GM20431 (cell line): ENCODE results near the gene CHID1.

Source experiments
- in situ Hi-C: fragments of 300-500 bp; cut with MseI, MboI; formaldehyde crosslinking; loops from one replicate; pipeline ENCODE4 v1.15.0; 2020; ENCODE audit warnings: low sequenced_read_pairs; ENCODE audit not compliant: unreplicated experiment

CHID1 gene

GRCh38 chr11:854601-855329 lies 55.8 kb downstream of the CHID1 start:
- in situ Hi-C loops, result loop anchor here (10.0 kb wide), 1 partner anchor 200 kb away; no protein-coding TSS in a partner anchor

- in situ Hi-C loops, result loop anchor here (10.0 kb wide), 1 partner anchor 201 kb away; no protein-coding TSS in a partner anchor
Measured at GRCh38 chr11:853682-854448, 56.7 kb downstream of the CHID1 start.

GRCh38 chr11:852762-853161 lies 57.8 kb downstream of the CHID1 start:
- in situ Hi-C loops, result loop anchor here (10.0 kb wide), 1 partner anchor 202 kb away; no protein-coding TSS in a partner anchor

- in situ Hi-C loops, result loop anchor here (10.0 kb wide), 1 partner anchor 204 kb away; no protein-coding TSS in a partner anchor
Measured at GRCh38 chr11:850775-851763, 59.5 kb downstream of the CHID1 start.

GRCh38 chr11:849951-850774 lies 60.4 kb downstream of the CHID1 start:
- in situ Hi-C loops, result loop anchor here (10.0 kb wide), 1 partner anchor 205 kb away; no protein-coding TSS in a partner anchor

GRCh38 chr11:849104-849824 lies 61.3 kb downstream of the CHID1 start:
- in situ Hi-C loops, result no loop called here

GRCh38 chr11:848380-848931 lies 62.2 kb downstream of the CHID1 start:
- in situ Hi-C loops, result no loop called here

- in situ Hi-C loops, result no loop called here
Measured at GRCh38 chr11:847876-848275, 62.7 kb downstream of the CHID1 start.

- in situ Hi-C loops, result no loop called here
Measured at GRCh38 chr11:846496-847098, 64.0 kb downstream of the CHID1 start.

GRCh38 chr11:845872-846495 lies 64.6 kb downstream of the CHID1 start:
- in situ Hi-C loops, result no loop called here

- in situ Hi-C loops, result no loop called here
Measured at GRCh38 chr11:844693-845644, 65.6 kb downstream of the CHID1 start.

GRCh38 chr11:843818-844692 lies 66.6 kb downstream of the CHID1 start:
- in situ Hi-C loops, result no loop called here

GRCh38 chr11:843086-843734 lies 67.4 kb downstream of the CHID1 start:
- in situ Hi-C loops, result no loop called here

GRCh38 chr11:842370-843002 lies 68.1 kb downstream of the CHID1 start, which contains the start of the genes POLR2L and TSPAN4:
TSS of gene POLR2L (minus strand) at chr11:842529. CDS start at chr11:842508, 21 bp downstream.
TSS of gene TSPAN4 (plus strand) at chr11:842852. CDS start at chr11:850305, 7,453 bp downstream.
- in situ Hi-C loops, result no loop called here
